HL-60 (cell line): ENCODE results near the gene KSR2.

Source experiments
- DNase-seq, 2 experiments: peaks; one replicate each; pipeline ENCODE4 v3.0.0-alpha.2; 2010 to 2020; ENCODE audit warnings: low read depth in 1 of 2, low spot score in 1 of 2
- H3K27ac ChIP-seq: fragments of 250-450 bp; sonication (Bioruptor Pico); replicated peaks from 2 replicates; pipeline ENCODE4 v1.5.1; 2020; ENCODE audit warnings: mild to moderate bottlenecking, moderate library complexity
- H3K27me3 ChIP-seq: fragments of 250-450 bp; sonication (Bioruptor Pico); 2 replicates; pipeline ENCODE4 v1.5.1; 2021; ENCODE audit warnings: mild to moderate bottlenecking, moderate library complexity; ENCODE audit not compliant: insufficient read depth, poor library complexity, severe bottlenecking
- H3K4me3 ChIP-seq: replicated peaks from 2 replicates; pipeline ENCODE4 v1.5.1; 2011; ENCODE audit warnings: mild to moderate bottlenecking, control low read depth, low read length; ENCODE audit not compliant: insufficient read depth
- GABPA ChIP-seq: IDR thresholded peaks from 2 replicates; pipeline ENCODE4 v1.6.1; 2012; ENCODE audit warnings: low read depth
- POLR2AphosphoS5 ChIP-seq: IDR thresholded peaks from 2 replicates; pipeline ENCODE4 v1.6.1; 2012; ENCODE audit warnings: low read depth
- SPI1 ChIP-seq: IDR thresholded peaks from 2 replicates; pipeline ENCODE4 v1.6.1; 2012; ENCODE audit warnings: low read depth, mild to moderate bottlenecking, borderline replicate concordance
- TF ChIP-seq, protein P1 (sequence below): IDR thresholded peaks from one replicate; pipeline ENCODE4 v1.5.1; 2011; ENCODE audit warnings: low read length, control low read depth, inconsistent platforms; ENCODE audit not compliant: insufficient read depth
- TF ChIP-seq, protein P2 (sequence below): IDR thresholded peaks from 2 replicates; pipeline ENCODE4 v1.6.1; 2012; ENCODE audit warnings: low read depth; ENCODE audit not compliant: insufficient replicate concordance

Gene KSR2

DNA sequence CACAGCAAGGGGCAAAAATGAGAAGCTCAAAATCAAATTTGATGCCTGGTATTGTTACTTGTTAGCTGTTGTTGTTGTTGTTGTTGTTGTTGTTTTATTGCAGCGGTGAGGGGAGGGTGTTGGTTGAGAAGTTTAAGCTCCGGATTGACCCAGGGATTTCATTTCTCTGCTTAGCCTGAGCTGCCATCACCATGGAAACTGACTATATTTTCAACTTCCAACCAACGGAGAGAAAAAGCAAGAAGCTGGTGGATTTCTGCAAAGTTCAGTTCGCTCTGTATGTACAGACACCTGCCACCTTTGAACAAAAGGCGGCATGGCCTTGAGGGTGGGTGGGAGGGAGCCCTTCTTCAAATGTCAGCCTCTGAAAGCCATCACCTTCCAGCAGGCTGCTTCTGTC is 412.9 kb downstream of the KSR2 start:
- H3K27ac ChIP-seq = no peak overlapping the region
- DNase-seq = no peak
- H3K4me3 ChIP-seq = no peak overlapping the region
- no peaks in the 10 kb centered on the region for H3K27me3 ChIP-seq
- TF ChIP-seq SPI1 = no peak
- no peak for TF ChIP-seq GABPA
- TF ChIP-seq, protein P1, sequence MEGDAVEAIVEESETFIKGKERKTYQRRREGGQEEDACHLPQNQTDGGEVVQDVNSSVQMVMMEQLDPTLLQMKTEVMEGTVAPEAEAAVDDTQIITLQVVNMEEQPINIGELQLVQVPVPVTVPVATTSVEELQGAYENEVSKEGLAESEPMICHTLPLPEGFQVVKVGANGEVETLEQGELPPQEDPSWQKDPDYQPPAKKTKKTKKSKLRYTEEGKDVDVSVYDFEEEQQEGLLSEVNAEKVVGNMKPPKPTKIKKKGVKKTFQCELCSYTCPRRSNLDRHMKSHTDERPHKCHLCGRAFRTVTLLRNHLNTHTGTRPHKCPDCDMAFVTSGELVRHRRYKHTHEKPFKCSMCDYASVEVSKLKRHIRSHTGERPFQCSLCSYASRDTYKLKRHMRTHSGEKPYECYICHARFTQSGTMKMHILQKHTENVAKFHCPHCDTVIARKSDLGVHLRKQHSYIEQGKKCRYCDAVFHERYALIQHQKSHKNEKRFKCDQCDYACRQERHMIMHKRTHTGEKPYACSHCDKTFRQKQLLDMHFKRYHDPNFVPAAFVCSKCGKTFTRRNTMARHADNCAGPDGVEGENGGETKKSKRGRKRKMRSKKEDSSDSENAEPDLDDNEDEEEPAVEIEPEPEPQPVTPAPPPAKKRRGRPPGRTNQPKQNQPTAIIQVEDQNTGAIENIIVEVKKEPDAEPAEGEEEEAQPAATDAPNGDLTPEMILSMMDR = no peak

DNA sequence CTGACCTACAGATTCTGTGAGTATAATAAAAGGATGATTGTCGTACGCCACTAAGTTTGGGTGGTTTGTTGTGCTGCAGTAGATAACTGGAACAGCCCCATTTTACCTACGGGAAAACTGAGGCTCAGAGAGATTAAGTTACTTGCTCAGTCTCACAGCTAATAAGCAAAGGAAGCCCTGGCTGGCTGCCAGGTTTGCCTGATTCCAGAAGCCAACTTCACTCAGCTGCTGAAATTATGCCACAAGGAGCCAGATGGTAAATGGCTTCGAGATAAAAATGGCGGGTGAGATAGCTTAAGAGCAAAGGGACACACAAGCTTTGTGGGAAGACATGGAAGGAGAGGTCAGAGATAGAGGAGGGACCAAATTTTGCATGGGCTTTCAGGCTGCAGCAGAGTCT is 415.8 kb downstream of the KSR2 start:
- Histone ChIP-seq H3K27ac (no peak overlapping the region), H3K4me3 (no peak overlapping the region), H3K27me3 (no peaks in the 10 kb centered on the region)
- TF ChIP-seq GABPA = no peak
- TF ChIP-seq, protein P1 = no peak
- no peak for TF ChIP-seq SPI1
- no peak for TF ChIP-seq POLR2AphosphoS5
- TF ChIP-seq, protein P2, sequence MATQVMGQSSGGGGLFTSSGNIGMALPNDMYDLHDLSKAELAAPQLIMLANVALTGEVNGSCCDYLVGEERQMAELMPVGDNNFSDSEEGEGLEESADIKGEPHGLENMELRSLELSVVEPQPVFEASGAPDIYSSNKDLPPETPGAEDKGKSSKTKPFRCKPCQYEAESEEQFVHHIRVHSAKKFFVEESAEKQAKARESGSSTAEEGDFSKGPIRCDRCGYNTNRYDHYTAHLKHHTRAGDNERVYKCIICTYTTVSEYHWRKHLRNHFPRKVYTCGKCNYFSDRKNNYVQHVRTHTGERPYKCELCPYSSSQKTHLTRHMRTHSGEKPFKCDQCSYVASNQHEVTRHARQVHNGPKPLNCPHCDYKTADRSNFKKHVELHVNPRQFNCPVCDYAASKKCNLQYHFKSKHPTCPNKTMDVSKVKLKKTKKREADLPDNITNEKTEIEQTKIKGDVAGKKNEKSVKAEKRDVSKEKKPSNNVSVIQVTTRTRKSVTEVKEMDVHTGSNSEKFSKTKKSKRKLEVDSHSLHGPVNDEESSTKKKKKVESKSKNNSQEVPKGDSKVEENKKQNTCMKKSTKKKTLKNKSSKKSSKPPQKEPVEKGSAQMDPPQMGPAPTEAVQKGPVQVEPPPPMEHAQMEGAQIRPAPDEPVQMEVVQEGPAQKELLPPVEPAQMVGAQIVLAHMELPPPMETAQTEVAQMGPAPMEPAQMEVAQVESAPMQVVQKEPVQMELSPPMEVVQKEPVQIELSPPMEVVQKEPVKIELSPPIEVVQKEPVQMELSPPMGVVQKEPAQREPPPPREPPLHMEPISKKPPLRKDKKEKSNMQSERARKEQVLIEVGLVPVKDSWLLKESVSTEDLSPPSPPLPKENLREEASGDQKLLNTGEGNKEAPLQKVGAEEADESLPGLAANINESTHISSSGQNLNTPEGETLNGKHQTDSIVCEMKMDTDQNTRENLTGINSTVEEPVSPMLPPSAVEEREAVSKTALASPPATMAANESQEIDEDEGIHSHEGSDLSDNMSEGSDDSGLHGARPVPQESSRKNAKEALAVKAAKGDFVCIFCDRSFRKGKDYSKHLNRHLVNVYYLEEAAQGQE = no peak
- DNase-seq = no peak

DNA sequence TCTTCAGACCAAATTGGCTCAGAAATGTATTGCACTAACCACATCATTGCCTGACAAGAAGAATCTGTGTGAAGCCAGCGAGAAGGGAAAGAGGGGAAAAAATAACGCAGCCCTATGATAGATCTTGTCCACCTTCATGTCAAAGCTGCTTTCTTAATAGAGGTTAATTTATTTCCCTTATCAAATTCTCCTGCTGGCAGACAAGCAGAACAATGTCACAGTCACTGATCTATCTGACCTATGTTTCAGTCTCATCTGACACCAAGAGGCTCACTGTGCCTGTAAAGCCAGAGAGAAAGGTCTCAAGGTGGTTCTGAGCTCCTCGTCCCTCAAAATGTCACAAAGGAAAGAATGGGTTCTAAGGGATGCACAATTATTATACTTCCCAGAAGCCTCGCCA is 417.1 kb downstream of the KSR2 start:
- TF ChIP-seq, protein P1 = no peak
- TF ChIP-seq SPI1 = no peak
- TF ChIP-seq, protein P2 = no peak
- TF ChIP-seq POLR2AphosphoS5 = no peak
- TF ChIP-seq GABPA = no peak
- Histone ChIP-seq H3K4me3 (no peak overlapping the region), H3K27ac (no peak overlapping the region), H3K27me3 (no peaks in the 10 kb centered on the region)
- DNase-seq = no peak

DNA sequence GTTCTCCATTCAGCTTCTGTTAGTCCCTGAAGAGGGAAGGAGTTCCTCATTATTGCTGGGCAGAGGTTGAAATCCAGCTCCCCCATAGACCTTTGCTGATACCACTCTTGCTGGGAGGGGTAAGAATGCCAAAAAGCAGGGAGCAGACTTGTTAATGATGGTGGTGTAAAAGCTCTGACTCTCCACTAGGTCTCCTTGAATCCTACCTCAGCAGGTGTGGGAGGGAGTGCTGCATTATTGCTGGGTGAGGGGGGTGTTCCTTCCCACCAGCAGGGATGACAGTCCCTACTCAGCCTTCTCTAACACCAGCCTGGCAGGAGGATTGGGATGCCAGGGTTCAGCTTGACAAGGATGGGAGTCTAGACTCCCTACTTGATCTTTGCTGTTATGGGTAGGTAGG is 421.6 kb downstream of the KSR2 start:
- TF ChIP-seq, protein P2 = no peak
- no peak for TF ChIP-seq SPI1
- TF ChIP-seq, protein P1 = no peak
- TF ChIP-seq GABPA = no peak
- no peak for TF ChIP-seq POLR2AphosphoS5
- Histone ChIP-seq H3K4me3 (no peak overlapping the region), H3K27me3 (no peaks in the 10 kb centered on the region), H3K27ac (no peak overlapping the region)
- DNase-seq = no peak
